B cell (primary cell): Measurements from ENCODE around the gene CTDP1.

ENCODE experiments used
- CTCF ChIP-seq: fragments of 200-600 bp; IDR thresholded peaks from one replicate; pipeline ENCODE4 v1.8.0; 2022; ENCODE audit warnings: antibody characterized with exemption, mild to moderate bottlenecking
- EZH2 ChIP-seq: IDR thresholded peaks from 2 replicates; pipeline ENCODE4 v1.6.1; 2012; ENCODE audit warnings: borderline replicate concordance, low read depth, mild to moderate bottlenecking, moderate library complexity, low read length; ENCODE audit not compliant: insufficient read depth, poor library complexity, severe bottlenecking

GRCh38 chr18:79692886-79693285, 13.3 kb downstream of the CTDP1 start:
- no peak for TF ChIP-seq EZH2
- no peak for TF ChIP-seq CTCF
